HG02642 (cell line): ENCODE measurements around the gene RBX1.
A peak's percentile ranks its signal among the peaks of the same experiment; 100 is the strongest.

Experiments
- ATAC-seq: cut with Tn5 transposase; IDR thresholded peaks from one replicate; pipeline ENCODE4 v1.9.1; 2021; ENCODE audit warnings: mild to moderate bottlenecking; ENCODE audit not compliant: unreplicated experiment, poor library complexity

The RBX1 gene

GRCh38 chr22:41021061-41021612, 70.0 kb downstream of the RBX1 start:
- ATAC-seq, result no peak

- ATAC-seq, result peak; percentile 68
These were observed 70.7 kb downstream of the RBX1 start for GRCh38 chr22:41021613-41022454.

- peak; percentile 63 for ATAC-seq
These were observed 71.5 kb downstream of the RBX1 start for GRCh38 chr22:41022470-41023298.
